DOHH2 (cell line): ENCODE results near the gene CDH6.

ENCODE experiments used
- CTCF ChIP-seq: fragments of 200-600 bp; sonication (generic); IDR thresholded peaks from one replicate; pipeline ENCODE4 v1.5.1; 2014; ENCODE audit warnings: antibody characterized with exemption, mild to moderate bottlenecking, low read depth, low read length; ENCODE audit not compliant: poor library complexity, severe bottlenecking
- EZH2phosphoT487 ChIP-seq: fragments of 200-600 bp; sonication (generic); IDR thresholded peaks from 2 replicates; pipeline ENCODE4 v1.6.1; 2017; ENCODE audit warnings: borderline replicate concordance, mild to moderate bottlenecking, antibody characterized with exemption, low read length, moderate library complexity, mixed read lengths

- no peak for TF ChIP-seq CTCF
- no peak for TF ChIP-seq EZH2phosphoT487
These were observed 35.8 kb downstream of the CDH6 start for GRCh38 chr5:31229266-31229665.
